ENCODE measurements around the gene LYSMD2.

DNA sequence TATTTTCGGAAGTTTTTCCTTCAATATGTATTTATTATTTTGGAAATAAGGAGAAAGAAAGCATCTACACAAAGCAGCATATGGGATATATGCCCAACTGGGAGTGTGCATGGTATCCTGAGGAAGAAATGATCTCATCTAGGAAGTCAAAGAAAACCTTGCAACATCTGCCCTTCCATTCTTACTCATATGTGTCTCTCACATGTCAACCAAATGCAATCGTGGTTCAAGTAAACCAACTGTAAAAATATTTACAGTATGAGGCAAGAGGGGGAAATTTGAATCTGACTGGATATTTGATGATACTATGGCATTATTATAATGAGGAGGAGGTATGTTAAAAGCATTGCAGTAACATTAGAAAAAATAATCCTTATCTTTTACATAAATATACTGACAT is 59.4 kb downstream of the LYSMD2 start:
- TF ChIP-seq, protein P1, sequence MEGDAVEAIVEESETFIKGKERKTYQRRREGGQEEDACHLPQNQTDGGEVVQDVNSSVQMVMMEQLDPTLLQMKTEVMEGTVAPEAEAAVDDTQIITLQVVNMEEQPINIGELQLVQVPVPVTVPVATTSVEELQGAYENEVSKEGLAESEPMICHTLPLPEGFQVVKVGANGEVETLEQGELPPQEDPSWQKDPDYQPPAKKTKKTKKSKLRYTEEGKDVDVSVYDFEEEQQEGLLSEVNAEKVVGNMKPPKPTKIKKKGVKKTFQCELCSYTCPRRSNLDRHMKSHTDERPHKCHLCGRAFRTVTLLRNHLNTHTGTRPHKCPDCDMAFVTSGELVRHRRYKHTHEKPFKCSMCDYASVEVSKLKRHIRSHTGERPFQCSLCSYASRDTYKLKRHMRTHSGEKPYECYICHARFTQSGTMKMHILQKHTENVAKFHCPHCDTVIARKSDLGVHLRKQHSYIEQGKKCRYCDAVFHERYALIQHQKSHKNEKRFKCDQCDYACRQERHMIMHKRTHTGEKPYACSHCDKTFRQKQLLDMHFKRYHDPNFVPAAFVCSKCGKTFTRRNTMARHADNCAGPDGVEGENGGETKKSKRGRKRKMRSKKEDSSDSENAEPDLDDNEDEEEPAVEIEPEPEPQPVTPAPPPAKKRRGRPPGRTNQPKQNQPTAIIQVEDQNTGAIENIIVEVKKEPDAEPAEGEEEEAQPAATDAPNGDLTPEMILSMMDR (IDR thresholded peaks at IDR 0.05), result no peak
- TF ChIP-seq POLR2A (IDR thresholded peaks at IDR 0.05), result no peak

Measured in heart left ventricle (tissue), 13 donors.